Muscle layer of duodenum (tissue), 2 donors: Measurements from ENCODE around the gene TMEM119.
"Not testable (repeated sequence)": the region's sequence is repeated elsewhere in the genome, so short reads cannot be mapped to it uniquely, and the experiment has no call there.

Source experiments
- H3K27ac ChIP-seq: one replicate; pipeline ENCODE4 v1.7.0; 2013; ENCODE audit warnings: mild to moderate bottlenecking, low read length
- H3K27me3 ChIP-seq: one replicate; pipeline ENCODE4 v1.7.0; 2013; ENCODE audit warnings: low read depth, mild to moderate bottlenecking, control low read depth, low read length
- H3K36me3 ChIP-seq, 2 donors: one replicate each; pipeline ENCODE4 v1.7.0; 2013; ENCODE audit warnings: low read length in 2 of 2, control low read depth in 1 of 2, mild to moderate bottlenecking in 1 of 2; ENCODE audit not compliant: insufficient read depth in 2 of 2, control insufficient read depth in 1 of 2
- H3K4me1 ChIP-seq, 2 donors: one replicate each; pipeline ENCODE4 v1.7.0; 2013; ENCODE audit warnings: low read length in 2 of 2, mild to moderate bottlenecking in 2 of 2, control low read depth in 1 of 2, moderate library complexity in 1 of 2; ENCODE audit not compliant: insufficient read depth in 2 of 2, control insufficient read depth in 1 of 2
- H3K4me3 ChIP-seq, 2 donors: one replicate each; pipeline ENCODE4 v1.7.0; 2013; ENCODE audit warnings: low read length in 2 of 2, low read depth in 1 of 2, mild to moderate bottlenecking in 1 of 2
- H3K9me3 ChIP-seq, 2 donors: one replicate each; pipeline ENCODE4 v1.7.0; 2013; ENCODE audit warnings: low read length in 2 of 2, control low read depth in 1 of 2, mild to moderate bottlenecking in 1 of 2; ENCODE audit not compliant: control insufficient read depth in 1 of 2
- donor health status: healthy.

The TMEM119 gene

GRCh38 chr12:108594323-108594903 lies 3.5 kb downstream of the TMEM119 start:
- Histone ChIP-seq H3K27me3 (no peaks in the 10 kb centered on the region), H3K27ac (no peak overlapping the region), H3K4me1 (no peaks in the 10 kb centered on the region), H3K4me3 (no peak overlapping the region), H3K9me3 (no peaks in the 10 kb centered on the region), H3K36me3 (no peaks in the 10 kb centered on the region)

- Histone ChIP-seq H3K27me3 (no peaks in the 10 kb centered on the region), H3K9me3 (no peaks in the 10 kb centered on the region), H3K4me1 (no peaks in the 10 kb centered on the region), H3K4me3 (no peak overlapping the region), H3K36me3 (no peaks in the 10 kb centered on the region), H3K27ac (no peak overlapping the region)
These were observed 5.6 kb downstream of the TMEM119 start for GRCh38 chr12:108592033-108592909.

GRCh38 chr12:108591267-108591980 lies 6.5 kb downstream of the TMEM119 start:
- H3K9me3 ChIP-seq = no peaks in the 10 kb centered on the region

GRCh38 chr12:108590463-108590862 lies 7.4 kb downstream of the TMEM119 start:
- H3K36me3 ChIP-seq, H3K9me3 ChIP-seq, H3K4me1 ChIP-seq, H3K27me3 ChIP-seq, H3K27ac ChIP-seq, H3K4me3 ChIP-seq: not testable (repeated sequence)

More at GRCh38 chr12:108591267-108591980, 6.5 kb downstream of the TMEM119 start:
- Histone ChIP-seq H3K27me3 (no peaks in the 10 kb centered on the region), H3K4me3 (no peak overlapping the region), H3K36me3 (no peaks in the 10 kb centered on the region), H3K27ac (no peak overlapping the region), H3K4me1 (no peaks in the 10 kb centered on the region)

GRCh38 chr12:108589840-108590229 lies 8.0 kb downstream of the TMEM119 start:
- H3K4me1 ChIP-seq = no peaks in the 10 kb centered on the region
- H3K36me3 ChIP-seq = no peaks in the 10 kb centered on the region
- H3K27me3 ChIP-seq = no peaks in the 10 kb centered on the region
- no peak overlapping the region for H3K4me3 ChIP-seq
- H3K27ac ChIP-seq = no peak overlapping the region
- no peaks in the 10 kb centered on the region for H3K9me3 ChIP-seq

DNA sequence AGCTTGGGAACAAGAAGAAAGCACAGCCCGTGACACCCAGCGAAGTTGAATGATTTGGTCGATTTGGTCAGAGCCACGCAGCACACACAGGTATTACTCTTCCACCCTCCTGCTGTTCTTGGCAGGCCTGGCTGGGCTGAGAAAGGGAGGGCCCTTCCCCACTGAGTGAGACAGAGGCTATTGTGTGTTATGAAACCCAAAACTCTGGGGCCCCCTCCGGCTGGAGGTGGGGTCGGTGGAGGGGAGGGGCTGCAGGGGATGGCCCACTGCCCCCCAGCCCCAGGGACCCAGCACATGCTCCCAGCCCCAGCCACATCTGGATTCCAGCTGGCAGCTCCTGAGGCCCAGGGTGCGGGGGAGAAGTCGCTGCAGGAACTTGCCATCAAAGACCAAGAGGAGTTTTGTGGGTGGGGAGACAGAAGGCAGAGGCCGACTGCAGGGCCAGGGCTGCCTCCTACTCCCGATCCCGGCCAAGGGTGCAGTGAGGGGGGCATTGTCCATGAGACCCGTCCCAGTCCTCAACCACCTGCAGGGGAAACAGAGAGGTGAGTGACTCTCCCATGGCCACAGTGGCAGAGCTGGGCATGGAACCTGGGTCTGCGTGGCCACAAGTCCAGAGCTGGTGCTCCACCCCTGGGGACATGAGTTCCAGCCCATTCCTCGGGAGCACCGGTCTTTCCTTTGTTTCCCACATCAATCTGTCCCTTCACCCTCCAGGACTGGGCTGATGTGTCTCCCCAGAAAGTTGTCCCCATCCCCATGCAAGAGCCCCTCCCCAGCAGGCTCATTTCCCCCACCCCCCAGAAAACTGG lies 8.7 kb downstream of the TMEM119 start:
- H3K4me3 ChIP-seq = no peak overlapping the region
- no peak overlapping the region for H3K27ac ChIP-seq
- H3K9me3 ChIP-seq = no peaks in the 10 kb centered on the region
- H3K4me1 ChIP-seq = no peaks in the 10 kb centered on the region
- no peaks in the 10 kb centered on the region for H3K36me3 ChIP-seq
- H3K27me3 ChIP-seq = no peaks in the 10 kb centered on the region

- H3K4me1 ChIP-seq = no peaks in the 10 kb centered on the region
- no peaks in the 10 kb centered on the region for H3K9me3 ChIP-seq
- H3K27ac ChIP-seq = no peak overlapping the region
- no peak overlapping the region for H3K4me3 ChIP-seq
- H3K27me3 ChIP-seq = no peaks in the 10 kb centered on the region
- H3K36me3 ChIP-seq = no peaks in the 10 kb centered on the region
These were observed 10.1 kb downstream of the TMEM119 start for GRCh38 chr12:108587826-108588225.

DNA sequence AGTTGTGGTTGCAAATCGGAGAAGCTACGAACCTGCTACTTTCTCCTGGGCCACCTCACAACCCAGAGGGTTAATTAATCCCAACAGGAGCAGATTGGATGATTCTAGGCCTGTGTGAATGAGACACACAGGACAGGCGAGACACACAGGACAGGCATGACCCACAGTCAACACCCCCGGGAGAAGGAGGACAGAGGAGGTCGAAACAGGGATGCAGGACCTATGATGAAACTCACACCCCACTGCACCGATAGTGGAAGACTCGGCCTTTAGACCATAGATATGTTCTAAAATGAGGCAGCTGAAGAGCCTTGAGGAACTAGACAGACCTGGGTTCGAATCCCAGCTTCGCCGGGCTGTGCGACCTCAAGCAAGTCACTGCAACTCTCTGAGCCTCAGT lies 11.6 kb downstream of the TMEM119 start:
- no peaks in the 10 kb centered on the region for H3K27me3 ChIP-seq
- no peaks in the 10 kb centered on the region for H3K36me3 ChIP-seq
- H3K4me1 ChIP-seq = no peaks in the 10 kb centered on the region
- no peak overlapping the region for H3K27ac ChIP-seq
- no peak overlapping the region for H3K4me3 ChIP-seq
- no peaks in the 10 kb centered on the region for H3K9me3 ChIP-seq

DNA sequence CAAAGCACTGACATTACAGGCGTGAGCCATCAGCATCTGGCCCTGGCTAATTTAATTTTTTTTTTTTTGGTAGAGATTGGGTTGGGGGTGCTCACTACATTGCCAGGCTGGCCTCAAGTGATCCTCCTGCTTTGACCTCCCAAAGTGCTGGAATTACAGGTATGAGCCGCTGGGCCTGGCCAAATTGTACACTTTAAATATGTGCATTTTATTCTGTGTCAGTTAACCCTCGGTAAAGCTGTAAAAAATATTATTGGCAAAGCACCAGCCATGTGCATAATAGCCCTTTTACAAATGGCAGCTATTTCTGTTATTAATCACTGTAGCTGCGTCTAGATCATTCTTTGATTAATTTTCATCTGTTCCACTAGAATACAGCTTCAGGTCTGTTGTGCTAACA lies 12.0 kb downstream of the TMEM119 start:
- no peak overlapping the region for H3K4me3 ChIP-seq
- H3K4me1 ChIP-seq = no peaks in the 10 kb centered on the region
- H3K9me3 ChIP-seq = no peaks in the 10 kb centered on the region
- H3K27ac ChIP-seq = no peak overlapping the region
- H3K27me3 ChIP-seq = no peaks in the 10 kb centered on the region
- no peaks in the 10 kb centered on the region for H3K36me3 ChIP-seq

GRCh38 chr12:108584456-108585065 lies 13.3 kb downstream of the TMEM119 start:
- Histone ChIP-seq H3K27me3 (no peaks in the 10 kb centered on the region), H3K27ac (no peak overlapping the region), H3K9me3 (no peaks in the 10 kb centered on the region), H3K4me3 (no peak overlapping the region), H3K36me3 (no peaks in the 10 kb centered on the region), H3K4me1 (no peaks in the 10 kb centered on the region)
